HG03064 (cell line): Measurements from ENCODE around the gene CC2D1A.
"Not testable (repeated sequence)": the region's sequence is repeated elsewhere in the genome, so short reads cannot be mapped to it uniquely, and the experiment has no call there.

Experiments
- ATAC-seq: cut with Tn5 transposase; IDR thresholded peaks from one replicate; pipeline ENCODE4 v1.9.1; 2021; ENCODE audit warnings: low read depth; ENCODE audit not compliant: unreplicated experiment

Gene CC2D1A

GRCh38 chr19:13902993-13903555 is 2.9 kb upstream of the CC2D1A start:
- ATAC-seq, result no peak

- ATAC-seq, result no peak
Observed at GRCh38 chr19:13906521-13906904, 512 bp downstream of the CC2D1A start.

GRCh38 chr19:13906910-13907309 is 909 bp downstream of the CC2D1A start:
- ATAC-seq, result no peak

DNA sequence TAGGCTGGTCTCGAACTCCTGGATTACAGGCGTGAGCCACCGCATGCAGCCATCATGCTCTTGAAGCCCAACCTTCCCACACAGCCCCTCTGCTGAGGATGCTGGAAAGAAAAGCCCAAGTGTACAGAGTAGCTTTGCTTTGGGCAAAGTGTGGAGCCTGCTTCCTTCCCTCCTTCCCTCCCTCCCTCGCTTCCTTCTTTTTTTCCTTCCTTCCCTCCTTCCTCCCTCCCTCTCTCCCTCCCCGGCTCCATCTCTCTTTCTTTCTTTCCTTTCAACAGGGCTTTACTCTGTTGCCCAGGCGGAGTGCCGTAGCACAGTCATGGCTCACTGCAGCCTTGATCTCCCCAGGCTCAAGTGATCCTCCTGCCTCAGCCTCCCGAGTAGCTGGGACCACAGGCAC is 2.7 kb downstream of the CC2D1A start:
- no peak for ATAC-seq

DNA sequence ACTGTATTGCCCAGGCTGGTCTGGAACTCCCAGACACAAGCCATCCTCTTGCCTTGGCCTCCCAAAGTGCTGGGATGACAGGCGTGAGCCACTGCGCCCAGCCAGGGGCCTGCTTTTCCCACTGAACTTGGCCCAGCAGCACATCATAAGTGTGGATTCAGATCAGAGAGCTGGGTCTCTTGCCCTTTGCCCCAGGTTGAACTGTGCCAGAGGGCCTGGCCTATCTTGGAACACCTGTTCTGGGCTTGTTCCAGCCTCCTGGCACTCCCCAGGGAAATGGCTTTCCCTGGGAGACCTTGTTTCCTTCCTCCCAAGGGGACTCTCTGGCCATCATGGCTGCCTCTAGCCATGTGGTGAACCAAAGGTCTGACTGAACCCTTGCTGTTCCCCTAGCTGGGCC is 3.4 kb downstream of the CC2D1A start:
- no peak for ATAC-seq

DNA sequence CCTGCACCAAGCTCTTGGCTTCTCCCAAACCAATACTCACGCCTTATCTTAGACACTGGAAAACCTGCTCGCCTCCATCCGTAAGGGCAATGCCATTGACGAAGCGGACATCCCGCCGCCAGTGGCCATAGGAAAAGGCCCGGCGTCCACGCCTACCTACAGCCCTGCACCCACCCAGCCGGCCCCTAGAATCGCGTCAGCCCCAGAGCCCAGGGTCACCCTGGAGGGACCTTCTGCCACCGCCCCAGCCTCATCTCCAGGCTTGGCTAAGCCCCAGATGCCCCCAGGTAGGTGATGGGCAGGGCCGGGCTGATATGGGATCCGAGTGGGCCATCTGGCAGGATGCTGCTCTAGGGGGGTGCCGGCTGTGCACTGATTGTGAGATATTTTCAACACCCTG is 7.4 kb downstream of the CC2D1A start:
- ATAC-seq, result no peak

GRCh38 chr19:13914777-13915176 is 8.8 kb downstream of the CC2D1A start:
- ATAC-seq, result no peak

- ATAC-seq, result no peak
Observed at GRCh38 chr19:13917888-13918406, 11.9 kb downstream of the CC2D1A start.

DNA sequence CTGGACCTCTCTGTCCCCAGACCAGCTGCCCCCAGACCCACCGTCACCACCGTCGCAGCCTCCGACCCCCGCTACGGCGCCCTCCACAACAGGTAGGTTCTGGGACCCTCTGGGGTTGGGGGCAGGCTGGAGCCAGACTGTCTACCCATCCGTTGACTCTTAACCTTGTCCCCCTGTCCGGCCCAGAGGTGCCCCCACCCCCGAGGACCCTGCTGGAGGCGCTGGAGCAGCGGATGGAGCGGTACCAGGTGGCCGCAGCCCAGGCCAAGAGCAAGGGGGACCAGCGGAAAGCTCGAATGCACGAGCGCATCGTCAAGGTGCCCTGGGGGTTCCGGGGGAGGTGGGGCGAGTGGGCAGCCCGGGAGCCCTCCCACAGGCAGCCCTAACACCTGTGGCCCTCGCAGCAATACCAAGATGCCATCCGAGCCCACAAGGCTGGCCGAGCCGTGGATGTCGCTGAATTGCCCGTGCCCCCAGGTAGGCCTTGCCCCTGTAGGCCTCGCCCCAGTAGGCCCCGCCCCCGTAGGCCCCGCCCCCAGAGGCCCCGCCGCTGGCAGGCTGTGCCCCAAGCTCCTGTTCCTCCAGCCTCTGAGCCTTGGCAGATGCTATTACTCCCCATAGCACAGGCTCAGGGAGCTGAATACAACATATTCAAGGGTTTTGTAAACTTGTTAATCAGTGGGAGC is 12.9 kb downstream of the CC2D1A start:
- no peak for ATAC-seq

- ATAC-seq, result no peak
Observed at GRCh38 chr19:13920524-13920923, 14.5 kb downstream of the CC2D1A start.

DNA sequence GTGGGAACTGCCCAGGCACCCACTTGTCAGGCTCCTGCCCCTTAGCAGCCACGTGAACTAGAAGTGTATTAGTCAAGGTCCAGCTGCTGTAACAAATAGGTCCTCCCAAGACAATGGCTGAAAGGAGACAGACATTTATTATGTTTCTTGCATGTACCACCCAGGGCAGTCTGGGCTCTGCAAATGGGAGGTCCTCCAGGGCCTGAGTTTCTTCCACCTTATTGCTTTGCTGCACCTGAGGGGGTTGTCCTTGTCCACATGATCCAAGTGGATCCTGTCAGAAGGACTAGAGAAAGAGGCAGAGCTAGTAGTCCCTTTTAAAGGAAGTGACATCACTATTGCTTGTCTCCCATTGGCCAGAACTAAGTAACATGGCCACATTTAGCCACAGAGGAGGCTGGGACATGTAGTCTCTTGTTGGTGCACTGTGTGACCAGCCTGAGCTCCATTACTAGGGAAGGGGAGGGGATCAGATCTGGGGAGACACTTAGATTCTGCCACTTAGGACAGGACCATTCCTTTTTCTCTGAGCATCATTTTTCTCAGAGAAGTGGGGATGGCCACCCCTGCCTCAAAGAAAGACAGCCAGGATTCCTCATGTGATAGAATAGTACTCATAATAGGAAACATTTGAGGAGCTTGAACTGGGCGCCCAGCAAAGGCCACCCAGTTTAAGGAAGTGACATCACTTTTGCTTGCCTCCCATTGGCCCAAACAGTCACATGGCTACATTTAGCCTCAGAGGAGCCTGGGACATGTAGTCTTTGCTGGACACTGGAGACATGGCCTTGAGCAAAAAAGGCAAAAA is 15.1 kb downstream of the CC2D1A start:
- ATAC-seq, result no peak

DNA sequence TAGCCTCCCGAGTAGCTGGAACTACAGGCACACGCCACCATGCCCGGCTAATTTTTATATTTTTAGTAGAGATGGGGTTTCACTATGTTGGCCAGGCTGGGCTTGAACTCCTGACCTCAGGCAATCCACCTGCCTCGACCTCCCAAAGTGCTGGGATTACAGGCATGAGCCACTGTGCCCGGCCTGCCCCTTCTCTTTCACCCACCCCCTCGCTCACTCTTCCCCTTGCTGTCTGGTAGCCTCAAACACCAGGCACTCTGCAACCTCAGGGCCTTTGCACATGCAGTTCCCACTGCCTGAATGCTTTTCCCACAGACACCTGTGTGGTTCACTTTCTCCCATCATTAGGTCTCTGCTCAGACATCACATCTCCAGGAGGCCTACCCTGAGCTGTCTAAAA is 16.1 kb downstream of the CC2D1A start:
- ATAC-seq, result not testable (repeated sequence)

DNA sequence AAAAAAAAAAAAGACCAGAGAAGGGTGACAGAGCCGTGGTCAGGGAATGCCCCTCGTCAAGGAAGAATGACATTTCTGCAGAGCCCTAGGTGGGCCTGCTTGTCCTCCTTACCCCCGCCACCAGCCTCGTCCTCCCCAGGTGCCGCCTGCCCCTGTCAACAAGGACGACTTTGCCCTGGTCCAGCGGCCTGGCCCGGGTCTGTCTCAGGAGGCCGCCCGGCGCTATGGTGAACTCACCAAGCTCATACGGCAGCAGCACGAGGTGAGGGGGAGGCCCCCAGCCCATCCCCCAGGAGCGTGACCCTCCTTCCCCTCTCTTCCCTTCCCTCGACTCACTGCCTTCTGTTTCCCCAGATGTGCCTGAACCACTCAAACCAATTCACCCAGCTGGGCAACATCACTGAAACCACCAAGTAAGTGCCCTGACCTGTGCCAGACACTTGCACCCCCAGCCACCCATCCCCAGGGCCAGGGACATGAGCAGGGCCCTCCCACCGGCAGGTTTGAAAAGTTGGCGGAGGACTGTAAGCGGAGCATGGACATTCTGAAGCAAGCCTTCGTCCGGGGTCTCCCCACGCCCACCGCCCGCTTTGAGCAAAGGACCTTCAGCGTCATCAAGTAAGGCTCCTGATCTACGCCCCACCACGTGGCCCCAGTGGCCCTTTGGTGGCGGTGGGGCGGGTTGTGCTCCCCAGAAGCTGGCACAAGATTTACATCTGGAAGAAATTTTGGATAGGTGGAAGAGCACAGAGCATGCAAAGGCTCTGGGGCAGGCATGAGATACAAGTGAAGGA is 17.4 kb downstream of the CC2D1A start:
- no peak for ATAC-seq

DNA sequence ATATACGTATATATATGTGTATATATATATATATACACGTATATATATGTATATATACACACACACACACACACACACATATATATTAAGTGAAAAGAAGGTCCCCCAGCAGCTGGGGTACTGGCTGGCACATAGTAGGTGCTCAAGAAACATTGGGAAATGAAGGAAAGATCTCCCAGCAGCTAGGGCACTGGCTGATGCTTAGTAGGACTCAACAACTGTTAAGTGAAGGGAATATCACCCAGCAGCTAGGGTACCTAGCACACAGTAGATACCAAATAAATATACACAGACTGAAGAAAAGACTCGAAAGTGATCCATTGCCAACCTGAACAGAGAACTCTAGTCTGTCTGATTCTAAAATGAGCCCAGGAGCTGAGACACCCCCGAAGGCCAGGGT is 20.0 kb downstream of the CC2D1A start:
- no peak for ATAC-seq

GRCh38 chr19:13926715-13927114 is 20.7 kb downstream of the CC2D1A start:
- no peak for ATAC-seq

GRCh38 chr19:13929340-13929739 is 23.3 kb downstream of the CC2D1A start:
- ATAC-seq, result no peak

DNA sequence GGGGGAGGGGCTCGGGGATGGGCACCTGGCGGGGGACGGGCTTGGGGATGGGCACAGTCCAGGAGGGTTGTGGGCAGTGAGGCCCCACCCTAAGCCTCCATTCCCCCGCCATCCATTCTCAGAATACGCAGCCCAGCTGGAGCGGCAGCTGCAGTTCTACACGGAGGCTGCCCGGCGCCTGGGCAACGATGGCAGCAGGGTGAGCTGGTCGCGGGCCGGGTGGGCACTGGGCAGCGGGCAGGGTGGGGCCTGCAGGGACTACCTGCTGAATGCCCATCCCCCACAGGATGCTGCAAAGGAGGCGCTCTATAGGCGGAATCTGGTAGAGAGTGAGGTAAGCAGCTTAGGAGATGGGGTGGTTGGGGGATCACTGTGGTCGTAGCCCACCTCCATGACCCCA is 24.0 kb downstream of the CC2D1A start:
- ATAC-seq, result no peak

GRCh38 chr19:13930402-13930801 is 24.4 kb downstream of the CC2D1A start:
- no peak for ATAC-seq

DNA sequence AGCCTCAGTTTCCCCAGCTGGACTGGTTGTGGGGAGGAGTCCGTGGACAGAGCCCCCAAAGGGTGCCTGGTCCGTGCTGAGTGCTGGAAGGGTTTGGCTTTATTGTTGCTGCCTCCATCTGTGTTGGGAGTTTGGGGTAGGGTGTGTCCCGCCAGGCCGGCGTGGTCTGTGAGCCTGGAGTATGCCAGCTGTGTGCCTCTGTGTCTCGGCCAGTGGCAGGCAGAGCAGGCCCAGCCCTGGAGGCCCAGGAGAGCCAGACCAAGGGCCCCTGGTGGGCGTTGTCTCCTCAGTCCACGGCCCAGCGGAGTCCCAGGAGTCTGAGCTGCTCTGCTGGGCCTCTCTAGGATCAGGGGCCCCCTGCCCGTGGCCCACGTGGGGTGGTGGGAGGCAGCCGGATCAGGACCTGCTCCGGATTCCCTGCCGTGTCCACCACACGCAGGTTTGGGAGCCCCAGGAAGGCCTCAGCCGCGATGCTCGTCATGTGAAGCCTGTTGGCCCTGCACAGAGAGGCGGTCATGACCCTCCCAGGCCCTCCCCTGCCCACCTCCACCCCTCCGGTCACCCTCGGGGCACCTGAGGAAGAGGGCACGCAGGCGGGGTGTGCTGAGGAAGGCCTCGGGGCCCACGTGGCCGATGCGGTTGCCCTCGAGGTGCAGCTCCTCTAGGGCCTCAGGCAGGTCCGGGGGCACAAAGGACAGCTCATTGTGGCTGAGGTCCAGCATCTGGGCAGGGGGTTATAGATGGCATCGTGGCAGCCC is 25.6 kb downstream of the CC2D1A start:
- ATAC-seq, result no peak

- no peak for ATAC-seq
Observed at GRCh38 chr19:13932149-13932637, 26.2 kb downstream of the CC2D1A start.
